A673 (cell line): ENCODE data around the gene STX18.

ENCODE experiments used
- EZH2 ChIP-seq: fragments of 200-600 bp; sonication (generic); IDR thresholded peaks from 2 replicates; pipeline ENCODE4 v1.6.1; 2017; ENCODE audit warnings: borderline replicate concordance, low read depth, mild to moderate bottlenecking, mixed read lengths, antibody characterized with exemption, low read length; ENCODE audit not compliant: poor library complexity, severe bottlenecking
- TF ChIP-seq, protein P1 (sequence below): fragments of 300-800, 200-600 bp; sonication (generic); conservative IDR thresholded peaks from 2 replicates; pipeline ENCODE4 v1.5.1; 2017; ENCODE audit warnings: low read depth, mild to moderate bottlenecking, antibody characterized with exemption, low read length, moderate library complexity, mixed read lengths

DNA sequence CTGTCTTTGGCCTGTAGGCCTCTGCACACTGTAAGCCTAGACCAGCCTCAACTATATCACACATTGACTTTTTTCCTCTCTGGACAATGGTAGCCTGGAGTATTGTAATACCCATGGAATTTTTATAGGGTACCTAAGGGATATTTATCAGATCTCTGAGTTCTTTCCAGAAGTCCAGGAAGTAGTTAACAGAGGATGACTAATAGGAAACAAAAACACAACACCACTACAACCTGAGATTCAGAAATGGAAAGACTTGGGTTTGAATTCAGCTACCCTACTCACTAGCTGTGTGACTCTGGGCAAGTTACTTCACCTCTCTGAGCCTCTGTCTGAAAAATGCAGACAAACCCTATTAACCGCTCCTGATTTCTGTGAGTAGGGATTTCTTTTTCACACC, 7.7 kb upstream of the STX18 start:
- TF ChIP-seq EZH2 = no peak
- TF ChIP-seq, protein P1, sequence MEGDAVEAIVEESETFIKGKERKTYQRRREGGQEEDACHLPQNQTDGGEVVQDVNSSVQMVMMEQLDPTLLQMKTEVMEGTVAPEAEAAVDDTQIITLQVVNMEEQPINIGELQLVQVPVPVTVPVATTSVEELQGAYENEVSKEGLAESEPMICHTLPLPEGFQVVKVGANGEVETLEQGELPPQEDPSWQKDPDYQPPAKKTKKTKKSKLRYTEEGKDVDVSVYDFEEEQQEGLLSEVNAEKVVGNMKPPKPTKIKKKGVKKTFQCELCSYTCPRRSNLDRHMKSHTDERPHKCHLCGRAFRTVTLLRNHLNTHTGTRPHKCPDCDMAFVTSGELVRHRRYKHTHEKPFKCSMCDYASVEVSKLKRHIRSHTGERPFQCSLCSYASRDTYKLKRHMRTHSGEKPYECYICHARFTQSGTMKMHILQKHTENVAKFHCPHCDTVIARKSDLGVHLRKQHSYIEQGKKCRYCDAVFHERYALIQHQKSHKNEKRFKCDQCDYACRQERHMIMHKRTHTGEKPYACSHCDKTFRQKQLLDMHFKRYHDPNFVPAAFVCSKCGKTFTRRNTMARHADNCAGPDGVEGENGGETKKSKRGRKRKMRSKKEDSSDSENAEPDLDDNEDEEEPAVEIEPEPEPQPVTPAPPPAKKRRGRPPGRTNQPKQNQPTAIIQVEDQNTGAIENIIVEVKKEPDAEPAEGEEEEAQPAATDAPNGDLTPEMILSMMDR = no peak
